HepG2 (cell line): ENCODE data around the gene MTF1.

Experiments
- CREB1 ChIP-seq, 2 experiments: fragments of 450-650 bp in 1 of 2; IDR thresholded peaks; 2 replicates each; pipeline ENCODE4 v1.6.1; 2016 to 2017; ENCODE audit warnings: control low read depth in 1 of 2, mild to moderate bottlenecking in 1 of 2, missing compliant biosample characterization in 1 of 2, missing genetic modification characterization in 1 of 2
- POLR2AphosphoS5 ChIP-seq: IDR thresholded peaks from 2 replicates; pipeline ENCODE4 v1.6.1; 2012; ENCODE audit warnings: low read depth, low read length
- RFX5 ChIP-seq: IDR thresholded peaks from 2 replicates; pipeline ENCODE4 v1.6.1; 2011; ENCODE audit warnings: low read depth, low read length, improper control_type of control experiment
- TF ChIP-seq, protein P1 (sequence below): sonication (generic); formaldehyde crosslinking; IDR thresholded peaks from 2 replicates; pipeline ENCODE4 v1.8.1; 2023; ENCODE audit warnings: mild to moderate bottlenecking, missing genetic modification reagents, borderline replicate concordance

DNA sequence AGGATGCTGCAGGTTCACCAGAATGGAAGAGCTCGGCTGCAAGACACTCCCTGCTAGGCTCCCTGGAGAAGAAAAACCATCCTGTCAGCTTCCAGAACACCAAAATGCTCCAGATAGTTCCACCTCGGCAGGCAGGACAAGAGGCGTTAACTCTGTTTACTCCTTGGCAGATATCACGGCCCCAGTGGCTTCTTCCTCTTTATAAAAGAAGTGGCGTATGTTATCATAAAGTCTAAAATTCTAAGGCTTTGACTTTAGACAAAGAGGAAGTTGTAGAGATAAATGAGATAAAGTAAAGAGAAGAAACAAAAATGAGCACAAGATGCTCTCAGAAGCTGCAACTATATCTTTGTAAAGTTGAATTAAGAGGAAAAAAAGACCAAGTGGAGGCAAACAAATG lies 24.3 kb upstream of the MTF1 start:
- TF ChIP-seq, protein P1, sequence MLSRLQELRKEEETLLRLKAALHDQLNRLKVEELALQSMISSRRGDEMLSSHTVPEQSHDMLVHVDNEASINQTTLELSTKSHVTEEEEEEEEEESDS (CRISPR knock-in tag) = no peak
- no peak for TF ChIP-seq CREB1 (IDR thresholded peaks at IDR 0.05)
- no peak for TF ChIP-seq CREB1 (CRISPR knock-in tag; IDR thresholded peaks at IDR 0.05)
- no peak for TF ChIP-seq RFX5
- TF ChIP-seq POLR2AphosphoS5 = no peak
